Measurements from ENCODE around the gene EBF3.
A peak's percentile ranks its signal among the peaks of the same experiment; 100 is the strongest.

EBF3 gene

GRCh38 chr10:129854796-129855705, 109.0 kb downstream of the EBF3 start:
- Mint-ChIP-seq H3K9me3 (no peaks in the 10 kb centered on the region), H3K36me3 (ENCODE audit: low read depth) (peaks cover 30% of the 10 kb centered on the region), H3K27ac (no peak overlapping the region), H3K4me1 (peaks cover 24% of the 10 kb centered on the region), H3K27me3 (ENCODE audit: low read depth) (peaks cover 6% of the 10 kb centered on the region), H3K4me3 (no peak overlapping the region)
- no peak for TF ChIP-seq CTCF (IDR thresholded peaks at IDR 0.05; ENCODE audit: unreplicated experiment in 3 of 3)

GRCh38 chr10:129854158-129854557, 109.9 kb downstream of the EBF3 start:
- no peak for TF ChIP-seq CTCF (IDR thresholded peaks at IDR 0.05; ENCODE audit: unreplicated experiment in 3 of 3)
- Mint-ChIP-seq H3K27me3 (ENCODE audit: low read depth) (peaks cover 6% of the 10 kb centered on the region), H3K27ac (peak overlapping the region in 1 of 3 experiments; percentile 47), H3K9me3 (no peaks in the 10 kb centered on the region), H3K4me1 (peaks cover 24% of the 10 kb centered on the region), H3K36me3 (ENCODE audit: low read depth) (peaks cover 31% of the 10 kb centered on the region), H3K4me3 (no peak overlapping the region)

DNA sequence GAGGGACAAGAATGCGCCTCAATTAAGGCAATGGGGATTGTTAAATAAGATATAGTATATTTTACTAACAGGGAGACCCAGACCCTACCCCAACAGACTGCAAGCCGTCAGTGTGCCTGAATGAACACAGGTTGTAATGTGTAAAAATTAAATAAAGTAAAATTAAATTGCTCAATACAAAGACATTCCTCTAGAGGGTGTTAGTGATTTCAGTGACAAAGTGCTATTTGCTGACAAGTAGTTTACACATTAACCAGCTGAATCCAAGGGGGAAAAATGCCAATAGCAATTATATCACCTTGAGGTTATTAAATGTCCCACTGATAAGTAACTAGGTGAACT, 110.5 kb downstream of the EBF3 start:
- TF ChIP-seq CTCF (IDR thresholded peaks at IDR 0.05; ENCODE audit: unreplicated experiment in 3 of 3) = peak; percentile 44 to 59 (median 54)
- H3K9me3 Mint-ChIP-seq = no peaks in the 10 kb centered on the region
- peaks cover 27% of the 10 kb centered on the region for H3K36me3 Mint-ChIP-seq (ENCODE audit: low read depth)
- H3K4me1 Mint-ChIP-seq = peaks cover 24% of the 10 kb centered on the region
- peak overlapping the region in 1 of 3 experiments; percentile 47 for H3K27ac Mint-ChIP-seq
- peaks cover 6% of the 10 kb centered on the region for H3K27me3 Mint-ChIP-seq (ENCODE audit: low read depth)
- H3K4me3 Mint-ChIP-seq = no peak overlapping the region

GRCh38 chr10:129852829-129853561, 111.1 kb downstream of the EBF3 start:
- H3K27me3 Mint-ChIP-seq (ENCODE audit: low read depth) = peaks cover 6% of the 10 kb centered on the region
- H3K4me3 Mint-ChIP-seq = peak overlapping the region in 1 of 3 experiments; percentile 21
- H3K4me1 Mint-ChIP-seq = peaks cover 24% of the 10 kb centered on the region
- no peak for TF ChIP-seq CTCF (IDR thresholded peaks at IDR 0.05; ENCODE audit: unreplicated experiment in 3 of 3)
- H3K27ac Mint-ChIP-seq = peak overlapping the region in 2 of 3 experiments; percentile 47 to 53
- peaks cover 32% of the 10 kb centered on the region for H3K36me3 Mint-ChIP-seq (ENCODE audit: low read depth)
- no peaks in the 10 kb centered on the region for H3K9me3 Mint-ChIP-seq

DNA sequence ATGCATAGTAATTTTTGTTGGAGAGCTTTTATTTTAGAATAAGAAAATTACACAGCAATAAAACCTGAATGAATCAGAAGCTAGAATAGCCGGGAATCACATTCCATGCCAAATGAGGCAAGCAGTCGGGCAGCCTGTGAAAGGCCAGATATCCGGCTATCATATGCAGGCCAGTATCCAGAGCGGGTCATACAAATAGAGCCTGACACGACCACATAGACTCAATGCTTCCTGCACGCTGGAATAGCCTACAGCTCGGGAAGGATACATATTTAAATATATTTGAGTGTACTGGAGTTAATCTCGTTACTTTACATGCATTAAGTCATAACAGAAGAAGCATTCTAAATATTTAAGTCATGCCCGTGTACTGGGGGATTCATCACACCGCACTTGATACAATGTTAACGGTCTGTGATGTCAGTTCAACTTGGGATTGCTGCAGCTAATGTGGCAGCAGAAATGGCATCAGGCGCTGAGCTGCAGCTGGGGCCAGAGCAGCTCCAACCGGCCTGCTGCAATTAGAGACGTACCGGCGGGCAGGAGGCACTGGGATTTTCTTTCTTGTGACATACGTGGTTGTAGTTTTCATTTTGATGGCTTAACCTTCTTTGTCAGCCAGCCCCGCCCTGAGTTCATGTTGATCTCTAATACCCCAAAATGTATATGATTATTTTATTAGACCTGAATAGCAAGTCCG, 112.0 kb downstream of the EBF3 start:
- peaks cover 6% of the 10 kb centered on the region for H3K27me3 Mint-ChIP-seq (ENCODE audit: low read depth)
- peaks cover 24% of the 10 kb centered on the region for H3K4me1 Mint-ChIP-seq
- no peaks in the 10 kb centered on the region for H3K9me3 Mint-ChIP-seq
- peaks cover 30% of the 10 kb centered on the region for H3K36me3 Mint-ChIP-seq (ENCODE audit: low read depth)
- no peak for TF ChIP-seq CTCF (IDR thresholded peaks at IDR 0.05; ENCODE audit: unreplicated experiment in 3 of 3)
- H3K4me3 Mint-ChIP-seq = no peak overlapping the region
- peak overlapping the region in 1 of 3 experiments; percentile 25 for H3K27ac Mint-ChIP-seq

Data from nephron (organoid).